ENCODE results near the gene SMIM33.

DNA sequence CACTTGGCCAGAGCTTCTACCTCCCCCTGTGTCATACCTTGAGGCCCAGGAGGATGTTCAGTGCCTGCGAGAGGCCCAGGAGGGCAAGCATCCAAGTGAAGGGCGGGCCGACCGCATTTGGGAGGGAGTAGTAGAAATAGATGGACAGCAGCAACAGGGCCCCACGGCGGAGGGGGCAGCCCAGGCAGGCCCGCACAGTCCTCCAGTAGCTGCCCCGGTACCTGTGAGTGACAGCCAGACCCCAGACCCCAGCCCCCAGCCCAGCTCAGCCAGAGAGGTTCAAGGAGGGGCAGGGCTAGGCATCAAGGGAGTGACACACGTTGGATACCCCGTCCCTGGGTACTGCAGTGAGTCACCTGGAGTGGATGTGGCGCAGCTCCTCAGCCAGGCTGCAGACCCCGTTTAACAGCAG is 10.3 kb downstream of the SMIM33 start:
- TF ChIP-seq EZH2phosphoT487 (IDR thresholded peaks at IDR 0.05; ENCODE audit: insufficient read depth, low read depth), result no peak
- TF ChIP-seq EZH2 (IDR thresholded peaks at IDR 0.05; ENCODE audit: insufficient read depth, poor library complexity, severe bottlenecking), result no peak

All from GM23248 (cell line).